Right lung (tissue), 10 donors: ENCODE measurements around the gene TATDN2. TPM values are rescaled to one million over a fixed set of nuclear protein-coding genes. Genes with fewer than 3 reads are reported as not detected.
A peak's percentile ranks its signal among the peaks of the same experiment; 100 is the strongest.

ENCODE experiments used
- DNase-seq, 2 donors: peaks; one replicate each; pipeline ENCODE4 v3.0.0-alpha.2; 2013
- long read RNA-seq, 8 donors: transcript quantifications; one replicate each; lab custom pipeline, GENCODE V29; 2026
- polyA plus RNA-seq, 5 donors: library from polyadenylated mRNA; unstranded; fragments of 120-200 nt; gene quantifications; one replicate each; pipeline versions ENCODE4 v1.2.1 to v1.2.3, GENCODE V29; 2013; ENCODE audit warnings: inconsistent platforms in 1 of 5, low replicate concordance in 1 of 5; ENCODE audit not compliant: insufficient read length in 5 of 5, insufficient read depth in 1 of 5

TATDN2 gene
- 10 to 100 TPM; 33.8 to 43.3 (median 36.1) TPM for polyA plus RNA-seq
- long read RNA-seq, donor 1, full-length matches to known transcripts: 5 of 11 reads
- long read RNA-seq, donor 1, partial matches to known transcripts: 6 of 11 reads
- long read RNA-seq, donor 1, other reads (novel, unspliced or antisense): 0 of 11 reads
- long read RNA-seq, donor 2, full-length matches to known transcripts: 2 of 2 reads
- long read RNA-seq, donor 2, partial matches to known transcripts: 0 of 2 reads
- long read RNA-seq, donor 2, other reads (novel, unspliced or antisense): 0 of 2 reads
- long read RNA-seq, donor 3, full-length matches to known transcripts: 1 of 7 reads
- long read RNA-seq, donor 3, partial matches to known transcripts: 6 of 7 reads
- long read RNA-seq, donor 3, other reads (novel, unspliced or antisense): 0 of 7 reads
- long read RNA-seq, donor 4, full-length matches to known transcripts: 1 of 11 reads
- long read RNA-seq, donor 4, partial matches to known transcripts: 10 of 11 reads
- long read RNA-seq, donor 4, other reads (novel, unspliced or antisense): 0 of 11 reads
- long read RNA-seq, donor 5, full-length matches to known transcripts: 4 of 31 reads
- long read RNA-seq, donor 5, partial matches to known transcripts: 27 of 31 reads
- long read RNA-seq, donor 5, other reads (novel, unspliced or antisense): 0 of 31 reads
- long read RNA-seq, donor 6, full-length matches to known transcripts: 1 of 11 reads
- long read RNA-seq, donor 6, partial matches to known transcripts: 10 of 11 reads
- long read RNA-seq, donor 6, other reads (novel, unspliced or antisense): 0 of 11 reads
- long read RNA-seq, donor 7, full-length matches to known transcripts: 3 of 15 reads
- long read RNA-seq, donor 7, partial matches to known transcripts: 12 of 15 reads
- long read RNA-seq, donor 7, other reads (novel, unspliced or antisense): 0 of 15 reads
- long read RNA-seq, donor 8, full-length matches to known transcripts: 3 of 3 reads
- long read RNA-seq, donor 8, partial matches to known transcripts: 0 of 3 reads
- long read RNA-seq, donor 8, other reads (novel, unspliced or antisense): 0 of 3 reads

- peak; percentile 89 for DNase-seq
Observed at GRCh38 chr3:10248184-10248983, at the start of gene TATDN2. Gene TATDN2, plus strand, starts transcription at chr3:10248459. Its CDS starts 742 bp downstream, at chr3:10249201.

- DNase-seq: no peak
Observed at GRCh38 chr3:10198761-10199649, 49.3 kb upstream of the TATDN2 start.

DNA sequence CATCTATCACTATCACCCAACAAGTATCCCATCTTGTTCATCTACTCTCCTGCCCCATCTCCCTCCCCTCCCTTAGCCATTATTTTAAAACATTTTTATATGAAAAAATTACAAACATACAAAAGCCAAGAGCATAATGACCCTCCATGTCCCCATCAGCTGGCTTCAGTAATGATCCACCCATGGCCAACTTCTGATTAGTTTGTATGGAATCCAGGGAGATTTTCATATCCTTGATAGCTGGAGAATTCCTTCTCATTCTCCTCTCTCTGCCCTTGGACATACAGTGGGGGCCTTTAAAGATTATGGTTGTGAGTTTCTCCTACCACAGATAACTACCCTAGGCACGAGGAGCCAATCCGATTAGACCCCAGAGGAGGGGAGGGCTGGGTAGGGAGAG is 43.3 kb upstream of the TATDN2 start:
- no peak for DNase-seq

- DNase-seq: no peak
Observed at GRCh38 chr3:10205451-10206165, 42.7 kb upstream of the TATDN2 start.

GRCh38 chr3:10206166-10206511 is 42.1 kb upstream of the TATDN2 start:
- no peak for DNase-seq

- no peak for DNase-seq
Observed at GRCh38 chr3:10213156-10213792, 35.0 kb upstream of the TATDN2 start.

DNA sequence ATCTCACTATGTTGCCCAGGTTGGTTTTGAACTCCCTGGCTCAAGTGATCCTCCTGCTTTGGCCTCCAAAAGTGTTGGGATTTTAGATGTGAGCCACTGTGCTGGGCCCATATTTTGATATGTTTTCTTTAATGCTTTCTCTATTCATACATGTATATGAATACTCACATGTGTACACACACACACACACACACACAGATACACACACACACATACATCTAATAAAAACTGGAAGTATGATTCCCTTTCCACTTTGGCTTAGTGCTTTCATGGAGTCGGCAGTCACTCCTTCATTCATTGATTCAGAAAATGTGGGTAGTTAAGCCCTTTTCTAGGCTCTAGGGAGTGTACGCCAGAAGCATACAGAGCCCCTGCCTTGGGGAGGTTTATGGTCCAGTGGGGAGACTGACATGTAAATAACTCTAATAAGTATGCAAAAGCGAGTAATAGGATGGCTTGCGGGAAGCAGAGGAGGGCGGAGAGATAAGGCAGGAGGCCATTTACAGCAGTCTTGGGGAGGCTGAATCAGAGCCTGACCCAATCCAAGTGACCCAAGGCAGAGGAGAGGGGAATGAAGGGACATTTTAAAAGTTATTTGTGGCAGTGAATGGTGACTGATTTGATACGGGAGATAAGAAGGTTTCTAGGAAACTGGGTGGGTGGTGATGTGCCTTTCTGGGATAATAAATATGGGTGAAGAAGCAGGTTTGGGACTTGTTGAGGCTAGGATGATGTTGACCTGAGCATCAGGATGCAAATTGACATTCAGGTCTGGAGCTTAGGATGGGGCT is 32.5 kb upstream of the TATDN2 start:
- DNase-seq: no peak

DNA sequence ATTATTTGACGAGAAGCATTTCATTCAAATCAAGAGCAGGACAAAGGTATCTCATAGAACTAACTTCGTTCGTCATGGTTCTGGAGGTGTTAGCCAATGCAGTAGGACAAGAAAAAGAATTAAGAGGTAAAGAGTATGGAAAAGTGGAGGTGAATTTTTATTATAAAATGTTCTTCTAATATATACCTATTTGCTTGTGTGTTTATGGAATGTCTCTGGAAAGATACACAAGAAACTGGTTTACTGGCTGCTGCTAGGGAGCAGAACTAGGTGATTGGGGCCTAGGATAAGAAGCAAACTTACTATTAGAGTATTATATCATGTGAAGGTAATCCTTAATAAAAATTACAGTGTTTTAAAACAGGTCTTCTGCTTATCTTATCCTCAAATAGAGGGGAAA is 30.9 kb upstream of the TATDN2 start:
- DNase-seq: no peak

DNA sequence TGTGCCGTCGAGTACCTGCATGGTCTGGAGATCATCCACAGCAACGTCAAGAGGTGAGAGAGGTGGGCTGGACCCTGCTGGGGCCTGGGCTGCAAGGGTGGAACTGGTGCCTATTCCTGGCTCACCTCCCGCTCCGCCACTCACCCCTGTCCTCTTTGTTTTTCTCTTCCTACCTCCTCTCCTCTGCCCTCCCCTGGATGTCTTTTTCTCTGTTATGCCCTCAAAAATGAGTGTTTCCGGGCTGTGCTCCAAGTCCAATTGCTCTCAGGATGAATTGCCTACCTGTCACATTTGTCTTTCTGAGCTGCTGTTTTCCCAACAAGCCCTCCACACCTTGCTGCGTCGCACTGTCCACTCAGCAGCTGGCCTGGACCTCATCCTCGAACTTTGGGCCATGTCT is 28.5 kb upstream of the TATDN2 start:
- no peak for DNase-seq

DNA sequence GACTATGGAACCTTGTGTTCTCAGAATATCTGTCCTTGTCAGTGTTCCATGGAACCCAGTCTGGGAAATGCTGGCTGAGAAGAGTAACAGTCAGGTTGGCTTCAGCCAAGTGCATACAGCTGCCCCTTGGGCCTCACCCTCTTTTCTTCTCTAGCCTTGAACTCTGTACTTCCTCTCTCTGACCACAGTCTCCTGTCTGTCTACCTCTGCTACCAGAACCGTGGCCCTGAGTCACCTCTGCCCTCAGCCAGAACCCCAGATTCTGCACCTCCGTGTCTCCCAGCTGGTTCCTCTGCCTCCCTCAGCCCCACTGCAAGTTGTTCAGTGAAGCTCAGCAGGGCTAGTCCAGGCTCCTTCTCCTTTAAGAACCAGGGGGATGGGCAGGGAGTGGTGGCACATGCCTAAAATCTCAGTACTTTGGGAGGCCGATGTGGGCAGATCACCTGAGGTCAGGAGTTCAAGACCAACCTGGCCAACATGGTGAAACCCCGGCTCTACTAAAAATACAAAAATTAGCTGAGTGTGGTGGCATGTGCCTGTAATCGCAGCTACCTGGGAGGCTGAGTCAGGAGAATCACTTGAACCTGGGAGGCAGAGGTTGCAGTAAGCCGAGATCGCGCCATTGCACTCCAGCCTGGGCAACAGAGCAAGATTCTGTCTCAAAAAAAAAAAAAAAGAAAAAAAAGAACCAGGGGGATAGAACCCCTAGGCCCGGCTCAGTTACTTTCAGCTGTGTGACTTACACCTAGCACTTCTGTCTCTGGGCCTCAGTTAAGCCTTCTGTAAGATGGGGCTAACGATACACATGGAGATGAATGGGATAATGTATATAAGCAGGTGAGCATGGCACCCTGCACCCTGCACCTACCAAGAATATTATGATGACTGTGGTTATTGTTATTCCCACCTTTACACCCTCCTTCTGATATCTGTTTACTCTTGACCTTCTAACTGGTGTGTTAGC is 24.3 kb upstream of the TATDN2 start:
- DNase-seq: no peak

DNA sequence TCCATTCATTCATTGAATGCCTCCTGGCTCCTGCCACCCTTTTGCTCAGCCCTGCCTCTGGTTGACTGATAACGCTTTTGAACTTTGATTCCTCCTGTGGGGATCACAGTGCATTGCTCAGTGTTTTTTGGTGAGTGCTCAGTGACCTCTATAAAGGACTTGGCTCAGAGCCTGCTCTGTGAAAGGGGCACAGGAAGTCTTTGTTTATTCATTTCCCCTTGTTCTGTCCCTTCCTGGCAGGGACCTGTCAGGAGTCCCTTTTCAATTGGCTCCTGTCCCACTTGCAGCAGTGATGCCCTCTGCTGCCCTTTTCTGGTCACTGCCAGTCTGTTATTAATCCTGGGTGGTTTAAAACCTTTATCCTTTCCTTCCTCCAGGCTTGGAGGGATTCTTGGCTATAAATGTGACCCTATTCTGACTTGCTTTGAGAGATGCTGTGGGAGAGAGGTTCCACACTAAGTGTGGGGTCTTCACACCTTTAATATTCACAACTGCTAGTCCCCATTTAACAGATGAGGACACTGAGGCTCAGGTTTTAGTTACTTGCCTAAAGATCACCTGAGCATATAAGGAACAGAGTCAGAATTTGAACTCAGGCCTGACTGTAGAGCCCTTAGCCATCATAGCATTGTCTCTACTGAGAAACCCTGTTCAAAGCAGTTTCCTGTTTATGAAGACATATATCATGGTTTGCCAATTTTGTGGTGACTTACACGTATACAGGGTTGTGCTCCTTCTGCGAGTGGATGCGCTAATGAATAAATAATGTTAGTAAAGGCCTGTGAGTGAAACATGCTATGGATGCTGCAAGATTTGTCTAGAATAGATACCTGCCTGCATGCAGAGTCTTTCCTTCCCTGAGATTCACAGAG is 23.2 kb upstream of the TATDN2 start:
- DNase-seq: peak; percentile 46 to 51

DNA sequence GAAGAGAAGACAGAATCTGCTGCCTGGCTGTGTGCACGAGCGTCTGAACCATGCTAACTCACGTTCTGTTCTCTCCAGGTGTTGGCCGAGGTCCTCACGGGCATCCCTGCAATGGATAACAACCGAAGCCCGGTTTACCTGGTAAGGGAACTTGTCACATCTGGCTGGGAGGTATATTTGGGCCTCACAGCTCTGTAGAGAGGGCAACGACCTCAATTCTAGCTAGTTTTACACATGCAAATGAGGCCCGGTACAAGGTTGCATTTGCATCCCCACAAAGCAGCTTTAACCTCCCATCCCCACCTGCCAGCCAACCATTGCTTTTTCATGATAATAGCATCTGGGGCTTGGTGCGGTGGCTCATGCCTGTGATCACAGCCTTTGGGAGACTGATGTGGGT is 22.0 kb upstream of the TATDN2 start:
- no peak for DNase-seq

DNA sequence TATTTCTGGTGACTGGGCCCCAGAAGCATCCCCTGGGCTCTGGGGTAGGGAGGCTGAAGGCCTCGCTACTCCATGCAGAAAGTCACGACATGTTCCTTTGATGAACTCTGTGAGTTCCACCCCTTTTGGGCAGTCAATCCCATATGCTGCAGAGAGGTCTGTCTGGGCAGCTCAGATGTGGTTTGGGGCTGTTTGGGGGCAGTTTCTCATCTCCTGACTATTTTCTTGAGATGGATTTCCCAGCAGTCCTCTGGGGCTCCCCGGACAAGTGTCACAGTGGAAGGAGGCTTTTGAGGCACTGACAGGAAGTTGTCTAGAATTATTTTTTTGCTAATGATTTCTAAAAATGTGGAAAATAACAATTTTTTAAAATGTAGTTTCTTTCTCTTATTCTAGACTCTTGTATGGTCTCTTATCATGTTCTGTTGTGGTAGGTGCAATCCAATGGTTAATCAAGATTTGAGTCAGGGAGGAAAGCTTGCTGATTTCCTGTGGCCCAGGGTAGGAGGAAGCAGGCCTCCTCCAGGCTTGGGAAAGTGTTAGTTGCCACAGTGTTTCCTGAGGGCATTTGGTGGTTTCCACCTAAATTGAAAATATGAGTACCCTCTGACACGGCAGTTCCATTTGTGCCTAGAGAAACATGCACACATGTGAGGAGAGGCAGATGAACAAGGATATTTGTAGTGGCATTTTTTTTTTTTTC is 19.9 kb upstream of the TATDN2 start:
- no peak for DNase-seq

GRCh38 chr3:10229576-10229975 is 18.7 kb upstream of the TATDN2 start:
- DNase-seq: no peak

GRCh38 chr3:10232137-10232536 is 16.1 kb upstream of the TATDN2 start:
- DNase-seq: no peak

GRCh38 chr3:10233988-10234387 is 14.3 kb upstream of the TATDN2 start:
- DNase-seq: no peak
